HCT116 (cell line): ENCODE results near the gene MAPK1IP1L. TPM values are rescaled to one million over a fixed set of nuclear protein-coding genes. Genes with fewer than 3 reads are reported as not detected.

Experiments
- ATAC-seq: fragments of 200-7000 bp; cut with Tn5 transposase; 2 replicates; pipeline ENCODE4 v1.9.1; 2020; ENCODE audit warnings: mild to moderate bottlenecking, moderate library complexity
- BruUV-seq: library from RNA; stranded (reverse); fragments of 400-500 nt; replicated peaks from 2 replicates; lab custom pipeline; 2021; lab: Mats Ljungman, UMichigan
- CTCF ChIA-PET: fragments of 300-600 bp; sonication (Branson Sonifier 250); formaldehyde crosslinking; loops from one replicate; lab custom pipeline; 2021; ENCODE audit warnings: antibody characterized with exemption; lab: Charles Lee
- POLR2A ChIA-PET: fragments of 300-600, 350-600 bp; sonication (Branson Sonifier 250); formaldehyde crosslinking; loops from one replicate; lab custom pipeline; 2021; ENCODE audit warnings: antibody characterized with exemption; lab: Charles Lee
- RAD21 ChIA-PET, 2 experiments: fragments of 300-600 bp; sonication (Branson Sonifier 250); formaldehyde crosslinking; loops; one replicate each; lab custom pipeline; 2023; ENCODE audit warnings: low total read pairs in 2 of 2; ENCODE audit not compliant: uncharacterized antibody in 2 of 2, unreplicated experiment in 2 of 2, low non-redundant PET in 1 of 2; lab: Charles Lee
- DNase-seq: peaks from one replicate; pipeline ENCODE4 v3.0.0-alpha.2; 2010; ENCODE audit warnings: low read depth, low spot score
- H2AFZ ChIP-seq: fragments of 200-600 bp; shearing (Covaris generic), sonication (generic); 2 replicates; pipeline ENCODE4 v1.6.1; 2017; ENCODE audit warnings: low read depth, mixed run types, mixed read lengths, antibody characterized with exemption, low read length; ENCODE audit not compliant: poor library complexity, severe bottlenecking
- H3K27ac ChIP-seq: 2 replicates; pipeline ENCODE4 v1.5.1; 2012; ENCODE audit warnings: low read depth, low read length
- H3K27me3 ChIP-seq: fragments of 200-600 bp; sonication (generic); 2 replicates; pipeline ENCODE4 v1.6.1; 2016; ENCODE audit warnings: mixed run types, low read length, mixed read lengths; ENCODE audit not compliant: insufficient read depth
- H3K36me3 ChIP-seq, 2 experiments: fragments of 200-500 bp in 1 of 2; fragments of 200-600 bp in 1 of 2; sonication (Bioruptor generic) in 1 of 2; sonication (generic) in 1 of 2; 2 replicates each; pipeline versions ENCODE4 v1.5.1 to v1.6.1; 2014 to 2016; ENCODE audit warnings: low read length in 2 of 2, inconsistent platforms in 1 of 2, mixed read lengths in 1 of 2, mixed run types in 1 of 2; ENCODE audit not compliant: insufficient read depth in 2 of 2, control insufficient read depth in 1 of 2
- H3K4me1 ChIP-seq, 2 experiments: fragments of 200-600 bp in 1 of 2; sonication (generic) in 1 of 2; 2 replicates each; pipeline versions ENCODE4 v1.5.1 to v1.6.1; 2012 to 2017; ENCODE audit warnings: low read length in 2 of 2, inconsistent platforms in 1 of 2, mild to moderate bottlenecking in 1 of 2, mixed read lengths in 1 of 2, mixed run types in 1 of 2, moderate library complexity in 1 of 2; ENCODE audit not compliant: insufficient read depth in 2 of 2, control insufficient read depth in 1 of 2
- H3K4me2 ChIP-seq: fragments of 200-600 bp; sonication (generic); 2 replicates; pipeline ENCODE4 v1.6.1; 2017; ENCODE audit warnings: mixed run types, low read length, mixed read lengths
- H3K4me3 ChIP-seq, 2 experiments: fragments of 200-600 bp in 1 of 2; sonication (generic) in 1 of 2; replicated peaks in 1 of 2; 2 replicates each; pipeline ENCODE4 v1.5.1; 2011 to 2016; ENCODE audit warnings: low read length in 2 of 2, control low read depth in 1 of 2, low read depth in 1 of 2, mild to moderate bottlenecking in 1 of 2, mixed read lengths in 1 of 2, mixed run types in 1 of 2
- H3K79me2 ChIP-seq: fragments of 200-600 bp; sonication (generic); 2 replicates; pipeline ENCODE4 v1.6.1; 2017; ENCODE audit warnings: mild to moderate bottlenecking, mixed run types, low read length, moderate library complexity, mixed read lengths; ENCODE audit not compliant: insufficient read depth
- H3K9ac ChIP-seq: fragments of 200-600 bp; sonication (generic); 2 replicates; pipeline ENCODE4 v1.6.1; 2016; ENCODE audit warnings: low read length, mixed read lengths
- H3K9me2 ChIP-seq: fragments of 200-600 bp; sonication (generic), shearing (Covaris generic); 2 replicates; pipeline ENCODE4 v1.6.1; 2017; ENCODE audit warnings: mixed run types, mild to moderate bottlenecking, moderate library complexity; ENCODE audit not compliant: insufficient read depth
- H3K9me3 ChIP-seq, 2 experiments: fragments of 200-500 bp in 1 of 2; fragments of 200-600 bp in 1 of 2; sonication (Bioruptor generic) in 1 of 2; sonication (generic) in 1 of 2; 2 replicates each; pipeline ENCODE4 v1.6.1; 2014 to 2017; ENCODE audit warnings: low read length in 2 of 2, mixed read lengths in 2 of 2, inconsistent platforms in 1 of 2, low read depth in 1 of 2, mild to moderate bottlenecking in 1 of 2, mixed run types in 1 of 2, moderate library complexity in 1 of 2; ENCODE audit not compliant: control insufficient read depth in 1 of 2, insufficient read depth in 1 of 2
- H4K20me1 ChIP-seq: fragments of 200-600 bp; sonication (generic), shearing (Covaris generic); 2 replicates; pipeline ENCODE4 v1.6.1; 2017; ENCODE audit warnings: mixed run types, mild to moderate bottlenecking, moderate library complexity; ENCODE audit not compliant: insufficient read depth
- ATF3 ChIP-seq: IDR thresholded peaks from 2 replicates; pipeline ENCODE4 v1.6.1; 2012
- EGR1 ChIP-seq: IDR thresholded peaks from 2 replicates; pipeline ENCODE4 v1.6.1; 2012; ENCODE audit warnings: low read depth
- EZH2 ChIP-seq: fragments of 200-600 bp; sonication (generic); IDR thresholded peaks from 2 replicates; pipeline ENCODE4 v1.6.1; 2017; ENCODE audit warnings: antibody characterized with exemption, mixed run types
- RAD21 ChIP-seq: IDR thresholded peaks from 2 replicates; pipeline ENCODE4 v1.6.1; 2012; ENCODE audit warnings: low read depth, mild to moderate bottlenecking
- SIN3A ChIP-seq: IDR thresholded peaks from 2 replicates; pipeline ENCODE4 v1.6.1; 2012; ENCODE audit warnings: low read depth
- SP1 ChIP-seq: IDR thresholded peaks from 2 replicates; pipeline ENCODE4 v1.6.1; 2012; ENCODE audit warnings: low read depth
- SRF ChIP-seq: IDR thresholded peaks from 2 replicates; pipeline ENCODE4 v1.6.1; 2012; ENCODE audit warnings: low read depth
- ZBTB33 ChIP-seq: IDR thresholded peaks from 2 replicates; pipeline ENCODE4 v1.6.1; 2011; ENCODE audit warnings: mild to moderate bottlenecking, low read length, moderate library complexity; ENCODE audit not compliant: insufficient replicate concordance; ENCODE audit errors: extremely low read depth
- ZFX ChIP-seq: fragments of 450-650 bp; IDR thresholded peaks from 2 replicates; pipeline ENCODE4 v1.6.1; 2017
- intact Hi-C: fragments of 100-400 bp; cut with micrococcal nuclease; formaldehyde crosslinking; loops from 2 replicates; pipeline ENCODE4 v1.10.0; 2022
- total RNA-seq: library from RNA; stranded (reverse); gene quantifications from one replicate; pipeline ENCODE4 v1.2.1, GENCODE V29; 2021; ENCODE audit not compliant: unreplicated experiment

Gene MAPK1IP1L
- total RNA-seq, 1 experiment from 2014 or later: 101 TPM

- no peak for ATAC-seq
- CTCF ChIA-PET: no interaction called here
- Histone ChIP-seq H3K36me3 (no peaks in the 10 kb centered on the region), H3K4me2 (0 out of 2 replicates have a peak overlapping the region, but pooled peaks have one; percentile 3), H3K79me2 (no peaks in the 10 kb centered on the region), H3K9ac (no peak overlapping the region), H3K9me2 (no peaks in the 10 kb centered on the region), H3K4me1 (peaks cover 20 to 61% of the 10 kb centered on the region in 2 experiments), H4K20me1 (no peaks in the 10 kb centered on the region), H3K4me3 (no peak overlapping the region), H2AFZ (no peak overlapping the region), H3K27me3 (no peaks in the 10 kb centered on the region), H3K27ac (no peak overlapping the region), H3K9me3 (no peaks in the 10 kb centered on the region)
- TF ChIP-seq RAD21 (no peak), ATF3 (no peak), EGR1 (no peak), ZFX (no peak), EZH2 (no peak), SRF (no peak), SIN3A (no peak), SP1 (no peak)
- no TSS peak for BruUV-seq
- POLR2A ChIA-PET: no interaction called here
- DNase-seq: no peak
- RAD21 ChIA-PET: no interaction called here
- intact Hi-C loops: no loop called here
Measured at GRCh38 chr14:55074662-55075061, 23.2 kb downstream of the MAPK1IP1L start.

- RAD21 ChIA-PET: no interaction called here
- no peak for DNase-seq
- intact Hi-C loops: no loop called here
- Histone ChIP-seq H3K4me2 (no peak overlapping the region), H3K27ac (no peak overlapping the region), H3K4me1 (peaks cover 20 to 58% of the 10 kb centered on the region in 2 experiments), H3K9me3 (no peaks in the 10 kb centered on the region), H3K4me3 (no peak overlapping the region), H2AFZ (no peak overlapping the region), H3K9me2 (no peaks in the 10 kb centered on the region), H3K9ac (peak overlapping the region; percentile 2; the same call in 1 of the 2 replicates), H3K79me2 (no peaks in the 10 kb centered on the region), H3K27me3 (no peaks in the 10 kb centered on the region), H4K20me1 (no peaks in the 10 kb centered on the region), H3K36me3 (no peaks in the 10 kb centered on the region)
- CTCF ChIA-PET: no interaction called here
- TF ChIP-seq ZBTB33 (no peak), RAD21 (no peak), SP1 (no peak), EZH2 (no peak), EGR1 (no peak)
- POLR2A ChIA-PET: no interaction called here
- no TSS peak for BruUV-seq
- ATAC-seq: no peak
Measured at GRCh38 chr14:55075628-55076175, 24.3 kb downstream of the MAPK1IP1L start.
